ENCODE results near the gene SMARCAL1. TPM values are rescaled to one million over a fixed set of nuclear protein-coding genes. Genes with fewer than 3 reads are reported as not detected.

SMARCAL1 gene
- total RNA-seq, 1 donor = 21.7 TPM

GRCh38 chr2:216480221-216480620 is 67.9 kb downstream of the SMARCAL1 start:
- no peak overlapping the region for H3K27ac ChIP-seq (ENCODE audit: low read depth, low read length)
- peaks cover 22% of the 10 kb centered on the region for H3K36me3 ChIP-seq (ENCODE audit: insufficient read depth, low read length)
- H3K4me3 ChIP-seq (ENCODE audit: insufficient read depth, low read length) = no peak overlapping the region
- DNase-seq (ENCODE audit: insufficient read length, low spot score, missing footprints) = no peak
- H2AFZ ChIP-seq (ENCODE audit: low read length) = no peak overlapping the region
- no peaks in the 10 kb centered on the region for H4K20me1 ChIP-seq (ENCODE audit: insufficient read depth, low read length)
- no peaks in the 10 kb centered on the region for H3K9me3 ChIP-seq (ENCODE audit: low read depth, low read length)
- no peak overlapping the region for H3K4me2 ChIP-seq (ENCODE audit: insufficient read depth, low read length)
- no peak for TF ChIP-seq CTCF (IDR thresholded peaks at IDR 0.05; ENCODE audit: extremely low read depth, low read depth, low read length)
- peaks cover 16% of the 10 kb centered on the region for H3K4me1 ChIP-seq (ENCODE audit: insufficient read depth, low read length)
- H3K79me2 ChIP-seq (ENCODE audit: insufficient read depth, low read length) = no peaks in the 10 kb centered on the region
- no peaks in the 10 kb centered on the region for H3K27me3 ChIP-seq (ENCODE audit: insufficient read depth, low read length)

GRCh38 chr2:216482640-216483039 is 70.4 kb downstream of the SMARCAL1 start:
- no peak for DNase-seq (ENCODE audit: insufficient read length, low spot score, missing footprints)
- no peak overlapping the region for H3K4me2 ChIP-seq (ENCODE audit: insufficient read depth, low read length)
- no peaks in the 10 kb centered on the region for H3K79me2 ChIP-seq (ENCODE audit: insufficient read depth, low read length)
- no peaks in the 10 kb centered on the region for H3K27me3 ChIP-seq (ENCODE audit: insufficient read depth, low read length)
- peaks cover 22% of the 10 kb centered on the region for H3K36me3 ChIP-seq (ENCODE audit: insufficient read depth, low read length)
- H4K20me1 ChIP-seq (ENCODE audit: insufficient read depth, low read length) = no peaks in the 10 kb centered on the region
- H2AFZ ChIP-seq (ENCODE audit: low read length) = no peak overlapping the region
- no peak overlapping the region for H3K27ac ChIP-seq (ENCODE audit: low read depth, low read length)
- H3K4me1 ChIP-seq (ENCODE audit: insufficient read depth, low read length) = peaks cover 13% of the 10 kb centered on the region
- TF ChIP-seq CTCF (IDR thresholded peaks at IDR 0.05; ENCODE audit: extremely low read depth, low read depth, low read length) = no peak
- H3K9me3 ChIP-seq (ENCODE audit: low read depth, low read length) = no peaks in the 10 kb centered on the region
- no peak overlapping the region for H3K4me3 ChIP-seq (ENCODE audit: insufficient read depth, low read length)

- H4K20me1 ChIP-seq (ENCODE audit: insufficient read depth, low read length) = no peaks in the 10 kb centered on the region
- H3K4me2 ChIP-seq (ENCODE audit: insufficient read depth, low read length) = no peak overlapping the region
- no peak overlapping the region for H3K4me3 ChIP-seq (ENCODE audit: insufficient read depth, low read length)
- H3K27me3 ChIP-seq (ENCODE audit: insufficient read depth, low read length) = no peaks in the 10 kb centered on the region
- H3K27ac ChIP-seq (ENCODE audit: low read depth, low read length) = no peak overlapping the region
- no peak for TF ChIP-seq CTCF (IDR thresholded peaks at IDR 0.05; ENCODE audit: extremely low read depth, low read depth, low read length)
- H3K4me1 ChIP-seq (ENCODE audit: insufficient read depth, low read length) = peaks cover 9% of the 10 kb centered on the region
- H3K9me3 ChIP-seq (ENCODE audit: low read depth, low read length) = no peaks in the 10 kb centered on the region
- H3K79me2 ChIP-seq (ENCODE audit: insufficient read depth, low read length) = no peaks in the 10 kb centered on the region
- H3K36me3 ChIP-seq (ENCODE audit: insufficient read depth, low read length) = peaks cover 21% of the 10 kb centered on the region
- H2AFZ ChIP-seq (ENCODE audit: low read length) = no peak overlapping the region
- DNase-seq (ENCODE audit: insufficient read length, low spot score, missing footprints) = no peak
Observed at GRCh38 chr2:216485237-216485636, 73.0 kb downstream of the SMARCAL1 start.

GRCh38 chr2:216485745-216486144 is 73.5 kb downstream of the SMARCAL1 start:
- H3K79me2 ChIP-seq (ENCODE audit: insufficient read depth, low read length) = no peaks in the 10 kb centered on the region
- no peak overlapping the region for H3K4me3 ChIP-seq (ENCODE audit: insufficient read depth, low read length)
- TF ChIP-seq CTCF (IDR thresholded peaks at IDR 0.05; ENCODE audit: extremely low read depth, low read depth, low read length) = no peak
- no peaks in the 10 kb centered on the region for H3K9me3 ChIP-seq (ENCODE audit: low read depth, low read length)
- no peaks in the 10 kb centered on the region for H4K20me1 ChIP-seq (ENCODE audit: insufficient read depth, low read length)
- H3K36me3 ChIP-seq (ENCODE audit: insufficient read depth, low read length) = peaks cover 16% of the 10 kb centered on the region
- no peak for DNase-seq (ENCODE audit: insufficient read length, low spot score, missing footprints)
- H3K4me1 ChIP-seq (ENCODE audit: insufficient read depth, low read length) = peaks cover 10% of the 10 kb centered on the region
- H2AFZ ChIP-seq (ENCODE audit: low read length) = no peak overlapping the region
- H3K27me3 ChIP-seq (ENCODE audit: insufficient read depth, low read length) = no peaks in the 10 kb centered on the region
- H3K27ac ChIP-seq (ENCODE audit: low read depth, low read length) = no peak overlapping the region
- no peak overlapping the region for H3K4me2 ChIP-seq (ENCODE audit: insufficient read depth, low read length)
